HG02973 (cell line): Measurements from ENCODE around the gene SNX22.

ENCODE experiments used
- ATAC-seq: cut with Tn5 transposase; IDR thresholded peaks from one replicate; pipeline ENCODE4 v1.9.1; 2021; ENCODE audit warnings: moderate library complexity; ENCODE audit not compliant: unreplicated experiment

SNX22 gene

DNA sequence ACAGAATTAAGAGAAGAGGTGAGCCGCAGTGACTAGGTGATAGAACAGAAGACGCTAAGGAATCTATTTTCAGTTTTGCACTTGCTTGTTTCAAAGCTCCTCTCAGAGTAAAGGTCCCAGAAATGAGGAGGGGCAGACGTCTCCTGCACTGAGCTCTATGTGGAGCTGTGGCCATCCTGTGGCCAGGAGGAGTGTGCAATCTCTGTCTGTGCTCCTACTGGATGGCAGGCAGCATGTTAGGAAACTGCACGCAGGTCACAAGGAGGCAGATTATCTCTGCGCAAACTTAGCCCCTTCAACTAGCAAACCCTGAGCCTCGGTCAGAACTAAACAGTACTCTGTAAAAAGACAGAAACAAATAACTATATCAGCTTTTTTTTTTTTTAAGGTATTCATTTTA, 42.4 kb downstream of the SNX22 start:
- ATAC-seq, result no peak

GRCh38 chr15:64197425-64197824, 45.9 kb downstream of the SNX22 start:
- no peak for ATAC-seq

DNA sequence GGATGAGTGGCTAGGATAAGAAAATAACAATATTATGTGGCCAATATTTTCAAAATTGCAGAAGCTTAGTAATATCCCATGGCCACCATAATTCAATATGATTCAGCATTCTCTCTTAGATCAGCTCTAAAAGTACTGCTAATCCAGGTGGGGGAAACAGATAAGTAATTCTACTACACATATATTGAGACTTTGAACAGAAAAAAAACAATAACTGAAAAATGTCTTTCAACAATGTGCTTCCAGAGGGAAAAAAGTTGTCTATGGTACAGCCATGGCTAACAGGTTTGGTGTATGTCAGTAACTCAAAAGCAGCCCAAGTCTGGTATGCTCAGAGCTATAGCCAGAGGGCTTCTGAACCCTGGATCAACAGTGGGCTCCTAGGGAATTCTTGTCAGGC, 53.7 kb downstream of the SNX22 start:
- no peak for ATAC-seq
